ENCODE measurements around the gene FTSJ1. TPM values are rescaled to one million over a fixed set of nuclear protein-coding genes. Genes with fewer than 3 reads are reported as not detected.

Gene FTSJ1
- total and polyA plus RNA-seq, 11 donors = 13.6 to 62.4 (median 18.1) TPM

DNA sequence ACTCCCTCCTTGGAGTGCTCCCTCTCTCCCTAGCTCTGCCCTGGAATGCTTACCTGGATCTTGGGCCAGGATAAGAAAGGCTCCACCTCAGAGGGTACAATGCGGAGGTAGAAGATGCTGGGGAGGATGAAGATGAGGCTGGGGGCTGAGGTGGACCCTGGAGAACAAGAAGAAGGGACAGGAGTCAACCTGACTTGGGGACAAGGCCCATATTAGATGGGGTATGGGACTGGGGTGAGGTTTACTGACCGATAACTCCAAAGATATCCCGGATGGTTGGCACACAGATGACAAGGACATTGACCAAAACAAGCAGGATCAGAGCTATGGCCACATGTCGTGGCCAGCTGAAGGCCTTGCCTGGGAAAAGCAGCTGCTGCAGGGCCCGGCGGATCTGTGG is 16.5 kb upstream of the FTSJ1 start:
- intact Hi-C loops (cut with DNase I) = no loop called here
- Histone ChIP-seq H3K27ac (no peak overlapping the region), H3K9me3 (no peaks in the 10 kb centered on the region), H3K36me3 (no peaks in the 10 kb centered on the region), H3K27me3 (no peaks in the 10 kb centered on the region), H3K4me3 (no peak overlapping the region), H3K4me1 (peaks cover 0 to 2% (median 0%) of the 10 kb centered on the region in 12 donors)
- TF ChIP-seq, protein P1, sequence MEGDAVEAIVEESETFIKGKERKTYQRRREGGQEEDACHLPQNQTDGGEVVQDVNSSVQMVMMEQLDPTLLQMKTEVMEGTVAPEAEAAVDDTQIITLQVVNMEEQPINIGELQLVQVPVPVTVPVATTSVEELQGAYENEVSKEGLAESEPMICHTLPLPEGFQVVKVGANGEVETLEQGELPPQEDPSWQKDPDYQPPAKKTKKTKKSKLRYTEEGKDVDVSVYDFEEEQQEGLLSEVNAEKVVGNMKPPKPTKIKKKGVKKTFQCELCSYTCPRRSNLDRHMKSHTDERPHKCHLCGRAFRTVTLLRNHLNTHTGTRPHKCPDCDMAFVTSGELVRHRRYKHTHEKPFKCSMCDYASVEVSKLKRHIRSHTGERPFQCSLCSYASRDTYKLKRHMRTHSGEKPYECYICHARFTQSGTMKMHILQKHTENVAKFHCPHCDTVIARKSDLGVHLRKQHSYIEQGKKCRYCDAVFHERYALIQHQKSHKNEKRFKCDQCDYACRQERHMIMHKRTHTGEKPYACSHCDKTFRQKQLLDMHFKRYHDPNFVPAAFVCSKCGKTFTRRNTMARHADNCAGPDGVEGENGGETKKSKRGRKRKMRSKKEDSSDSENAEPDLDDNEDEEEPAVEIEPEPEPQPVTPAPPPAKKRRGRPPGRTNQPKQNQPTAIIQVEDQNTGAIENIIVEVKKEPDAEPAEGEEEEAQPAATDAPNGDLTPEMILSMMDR (IDR thresholded peaks at IDR 0.05) = no peak
- no peak for TF ChIP-seq POLR2A (IDR thresholded peaks at IDR 0.05)
- no peak for ATAC-seq
- DNase-seq = no peak
- WGBS, 4 donors = 72 to 92% (median 86%) methylated on average over 6 of the region's 6 CpGs

DNA sequence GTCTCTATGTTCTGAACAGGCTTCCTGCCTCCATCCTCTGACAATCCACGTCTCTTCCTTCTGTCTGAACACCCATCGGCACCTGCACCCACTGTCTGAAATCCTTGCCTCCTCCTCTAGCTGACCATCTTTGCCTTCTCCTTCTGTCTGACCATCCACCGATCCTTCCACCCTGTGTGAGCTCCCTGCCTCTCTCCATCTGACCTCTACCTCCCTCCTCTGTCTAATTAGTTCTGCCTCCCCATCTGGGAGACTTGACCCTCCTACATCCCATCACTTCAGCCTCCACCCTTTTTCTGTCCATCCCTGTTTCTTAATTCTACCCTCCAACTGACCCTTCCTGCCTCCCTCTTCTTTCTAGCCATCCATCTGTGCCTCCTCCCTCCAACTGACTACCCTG is 16.0 kb upstream of the FTSJ1 start:
- H3K27ac ChIP-seq = no peak overlapping the region

DNA sequence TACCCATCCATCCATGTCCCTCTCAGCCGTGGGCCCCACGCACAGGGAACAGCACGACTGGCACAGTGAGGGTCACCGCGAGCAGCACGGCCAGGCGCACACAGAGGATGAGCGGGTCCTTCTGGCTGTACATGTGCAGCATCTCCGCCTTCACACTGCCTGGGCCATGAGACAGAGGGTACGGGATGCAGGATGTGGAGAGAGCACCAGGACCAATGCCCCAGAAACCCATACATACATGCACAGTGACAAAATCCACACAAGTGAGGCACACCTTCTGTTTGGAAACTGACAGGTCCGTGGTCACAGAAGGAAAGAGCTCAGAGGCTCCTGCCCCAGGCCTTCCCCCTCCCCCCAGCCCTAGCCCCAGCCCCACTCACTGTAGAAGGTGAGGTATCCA is 15.4 kb upstream of the FTSJ1 start:
- ATAC-seq (no peak), DNase-seq (no peak)
- no peaks in the 10 kb centered on the region for H3K36me3 ChIP-seq
- no peak overlapping the region for H3K27ac ChIP-seq
- WGBS, 4 donors = 84 to 95% (median 92%) methylated on average over 9 to 11 of the region's 11 CpGs
- intact Hi-C loops (cut with DNase I) = no loop called here
- H3K4me3 ChIP-seq = no peak overlapping the region
- H3K27me3 ChIP-seq = no peaks in the 10 kb centered on the region
- H3K9me3 ChIP-seq = no peaks in the 10 kb centered on the region
- no peak for TF ChIP-seq POLR2A (IDR thresholded peaks at IDR 0.05)
- TF ChIP-seq, protein P1 (IDR thresholded peaks at IDR 0.05) = no peak
- H3K4me1 ChIP-seq = peaks cover 0 to 2% (median 0%) of the 10 kb centered on the region in 12 donors

More for the DNA sequence above, 16.0 kb upstream of the FTSJ1 start:
- Histone ChIP-seq H3K36me3 (no peaks in the 10 kb centered on the region), H3K27me3 (no peaks in the 10 kb centered on the region), H3K9me3 (no peaks in the 10 kb centered on the region), H3K4me1 (peaks cover 0 to 2% (median 0%) of the 10 kb centered on the region in 12 donors), H3K4me3 (no peak overlapping the region)
- no peak for ATAC-seq
- DNase-seq = no peak
- TF ChIP-seq POLR2A (IDR thresholded peaks at IDR 0.05) = no peak
- TF ChIP-seq, protein P1 (IDR thresholded peaks at IDR 0.05) = no peak
- 78 to 94% (median 81%) methylated on average over 3 of the region's 3 CpGs for WGBS, 4 donors
- intact Hi-C loops (cut with DNase I) = no loop called here

DNA sequence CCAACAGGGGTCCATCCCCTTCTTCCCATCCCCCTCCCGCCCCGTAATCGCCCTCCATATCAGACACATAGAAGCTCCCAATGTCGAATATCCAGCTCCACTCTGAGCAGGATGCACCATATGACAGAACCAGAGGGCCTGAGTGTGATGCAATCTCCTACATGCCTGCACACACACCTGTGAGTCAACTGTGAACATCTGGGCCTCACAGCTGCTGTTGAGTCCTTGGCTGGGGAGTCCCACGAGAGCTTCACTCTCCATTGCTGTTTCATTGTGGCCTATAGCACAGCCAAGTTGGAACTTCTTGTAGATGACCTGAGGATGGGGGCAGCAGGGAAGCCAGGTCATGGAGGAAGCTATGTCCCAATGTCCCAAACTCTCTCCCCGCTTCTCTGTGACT is 14.2 kb upstream of the FTSJ1 start:
- Histone ChIP-seq H3K27me3 (peaks cover 0 to 5% (median 0%) of the 10 kb centered on the region in 9 donors), H3K4me1 (peaks cover 0 to 2% (median 0%) of the 10 kb centered on the region in 12 donors), H3K36me3 (no peaks in the 10 kb centered on the region), H3K9me3 (no peaks in the 10 kb centered on the region), H3K27ac (no peak overlapping the region), H3K4me3 (no peak overlapping the region)
- intact Hi-C loops (cut with DNase I) = no loop called here
- ATAC-seq = no peak
- DNase-seq = no peak
- no peak for TF ChIP-seq POLR2A (IDR thresholded peaks at IDR 0.05)
- TF ChIP-seq, protein P1 (IDR thresholded peaks at IDR 0.05) = no peak
- WGBS, 4 donors = 71 to 91% (median 75%) methylated on average over 5 to 6 of the region's 6 CpGs
